SHP77 treated with DMSO at 0.1 percent for 48 hours (cell line): ENCODE measurements around the gene PARPBP.
"Not testable (repeated sequence)": the region's sequence is repeated elsewhere in the genome, so short reads cannot be mapped to it uniquely, and the experiment has no call there.

ENCODE experiments used
- DNase-seq: peaks from one replicate; lab custom pipeline; 2025; lab: John Stamatoyannopoulos, UW

The PARPBP gene

DNA sequence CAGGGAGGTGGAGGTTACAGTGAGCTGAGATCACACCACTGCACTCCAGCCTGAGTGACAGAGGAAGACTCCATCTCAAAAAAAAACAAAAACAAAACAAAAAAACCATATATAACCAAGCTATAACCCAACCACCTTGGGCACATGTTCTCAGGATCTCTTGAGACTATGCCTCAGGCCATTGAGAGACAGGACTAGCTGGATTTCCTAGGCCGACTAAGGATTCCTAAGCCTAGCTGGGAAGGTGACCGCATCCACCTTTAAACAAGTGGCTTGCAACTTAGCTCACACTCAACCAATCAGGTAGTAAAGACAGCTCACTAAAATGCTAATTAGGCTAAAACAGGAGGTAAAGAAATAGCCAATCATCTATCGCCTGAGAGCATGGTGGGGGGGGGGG is 35.2 kb downstream of the PARPBP start:
- not testable (repeated sequence) for DNase-seq

DNA sequence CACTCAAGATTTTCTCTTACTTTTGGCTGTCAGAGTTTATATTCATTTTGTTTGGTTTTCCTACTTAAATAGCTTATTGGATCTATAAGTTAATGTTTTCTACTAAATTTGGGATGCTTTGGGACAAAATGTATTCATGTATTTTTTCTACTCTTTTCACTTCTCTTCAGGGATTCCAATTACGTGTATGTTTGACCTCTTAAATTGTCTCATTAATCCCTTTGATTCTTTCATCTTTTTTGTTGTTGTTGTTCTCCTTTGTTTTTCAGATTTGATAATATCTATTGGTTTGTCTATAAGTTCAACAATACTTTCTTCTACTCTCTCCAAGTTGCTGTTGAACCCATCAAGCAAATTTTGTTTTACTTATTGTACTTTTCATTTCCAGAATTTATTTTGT is 43.4 kb downstream of the PARPBP start:
- DNase-seq, result no peak

DNA sequence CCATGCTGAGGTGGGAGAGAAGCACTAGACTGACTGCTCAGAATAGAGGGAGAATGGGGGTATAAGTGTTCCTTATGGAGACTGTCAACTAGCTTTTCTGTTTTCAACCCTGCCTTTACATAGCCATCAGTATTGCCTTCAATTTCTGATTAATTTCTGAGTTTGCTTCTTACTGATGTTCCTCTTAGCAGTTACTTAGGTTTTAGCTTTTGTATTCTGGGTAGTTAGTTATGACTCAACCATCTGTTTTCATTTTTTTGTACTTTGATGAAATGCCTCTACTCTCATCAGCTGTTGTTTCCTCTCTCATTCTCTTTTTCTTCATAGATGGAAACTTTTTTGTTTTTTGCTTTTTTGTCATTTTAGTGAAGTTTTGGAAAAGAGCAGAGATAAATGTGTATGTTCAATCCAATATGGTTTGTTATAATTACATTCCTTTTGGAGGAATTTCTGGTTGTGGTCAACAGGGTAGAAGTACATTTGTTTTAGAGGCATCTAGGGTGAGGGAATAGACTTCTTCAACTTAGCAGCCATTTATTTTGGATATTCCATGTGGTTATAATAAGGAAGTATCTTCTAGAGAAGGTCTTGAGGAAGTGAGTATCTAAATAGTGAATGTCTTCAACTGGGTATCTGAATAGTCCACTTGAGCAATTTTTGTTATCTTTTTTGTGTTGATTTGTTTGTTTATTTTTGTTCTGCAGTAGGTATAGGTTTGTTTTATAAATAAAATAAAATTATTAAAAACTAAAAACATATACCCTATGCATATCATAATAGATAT is 48.0 kb downstream of the PARPBP start:
- no peak for DNase-seq

- no peak for DNase-seq
Observed at GRCh38 chr12:102169922-102170621, 50.1 kb downstream of the PARPBP start.

- DNase-seq, result no peak
Observed at GRCh38 chr12:102171951-102172350, 52.0 kb downstream of the PARPBP start.

DNA sequence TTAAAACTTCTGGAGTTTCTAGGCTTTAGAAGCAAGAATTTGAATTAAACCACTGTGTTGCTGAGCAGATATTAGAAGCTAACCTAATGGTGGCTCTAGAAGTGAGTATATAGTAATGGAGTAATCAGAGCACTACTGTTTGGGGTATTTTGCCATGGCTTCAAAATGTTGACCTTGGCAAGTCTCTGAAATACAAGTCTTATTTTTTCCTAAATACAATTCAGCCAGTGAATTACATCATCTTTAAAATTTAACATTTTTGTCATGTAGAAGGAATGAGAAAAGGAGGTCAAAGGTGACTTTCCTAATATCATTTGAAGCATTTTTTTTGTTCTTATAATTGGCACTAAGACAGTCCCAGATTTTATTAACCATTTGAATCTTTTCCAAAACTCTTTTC is 52.5 kb downstream of the PARPBP start:
- DNase-seq, result no peak

GRCh38 chr12:102174117-102174516 is 54.1 kb downstream of the PARPBP start:
- no peak for DNase-seq

GRCh38 chr12:102174761-102175160 is 54.8 kb downstream of the PARPBP start:
- DNase-seq, result no peak

DNA sequence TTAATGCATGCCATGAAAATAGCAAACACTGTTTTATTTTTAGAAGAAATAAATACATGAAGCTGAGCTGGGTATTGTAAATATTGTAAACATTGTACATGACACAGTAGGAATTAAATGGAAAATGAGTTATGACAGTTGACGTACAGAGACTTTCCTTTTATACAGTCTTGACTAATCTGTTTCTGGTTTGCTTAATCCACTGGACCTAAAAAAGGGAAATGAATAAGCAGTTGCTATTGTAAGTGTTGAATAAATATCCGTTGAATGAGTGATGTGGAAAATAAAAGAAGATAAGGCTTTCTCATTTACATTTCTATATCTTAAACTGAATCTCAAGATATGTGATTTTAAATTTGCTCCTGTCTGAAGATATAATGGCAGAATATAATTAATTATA is 62.7 kb downstream of the PARPBP start:
- DNase-seq, result no peak

DNA sequence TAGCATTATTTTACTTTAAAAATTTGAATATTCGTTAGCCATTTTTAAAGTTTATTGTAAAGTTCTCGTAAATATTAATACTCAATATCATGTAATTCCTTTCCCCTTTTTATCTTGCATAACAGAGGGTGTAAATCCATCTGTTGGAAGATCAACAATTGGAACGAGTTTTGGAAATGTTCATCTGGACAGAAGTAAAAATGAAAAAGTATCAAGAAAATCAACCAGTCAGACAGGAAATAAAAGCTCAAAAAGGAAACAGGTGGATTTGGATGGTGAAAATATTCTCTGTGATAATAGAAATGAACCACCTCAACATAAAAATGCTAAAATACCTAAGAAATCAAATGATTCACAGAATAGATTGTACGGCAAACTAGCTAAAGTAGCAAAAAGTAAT is 75.8 kb downstream of the PARPBP start:
- no peak for DNase-seq

DNA sequence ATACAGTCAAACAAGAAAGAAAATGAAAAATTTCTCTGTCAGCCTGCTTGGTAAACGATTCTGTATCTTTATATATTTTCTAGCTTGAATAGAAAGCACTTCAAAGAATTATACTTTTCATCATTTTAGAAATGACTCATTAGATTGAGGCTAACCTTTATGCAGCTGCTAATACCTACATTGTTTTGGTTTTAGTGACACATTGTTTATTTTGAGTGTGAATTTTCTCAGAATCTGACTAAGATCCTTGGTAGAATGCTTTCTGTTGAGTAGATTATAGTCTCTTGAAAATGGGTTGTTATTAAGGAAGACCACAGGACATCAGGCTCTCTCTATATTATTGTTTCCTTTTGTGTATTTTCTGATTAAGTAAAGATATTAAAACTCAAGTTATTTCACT is 77.8 kb downstream of the PARPBP start, which contains the start of gene PMCH:
Gene PMCH, minus strand, starts transcription at position 45 of the 400 bp plus-strand sequence. CDS start 63 bp downstream, outside the sequence.
- DNase-seq, result no peak

DNA sequence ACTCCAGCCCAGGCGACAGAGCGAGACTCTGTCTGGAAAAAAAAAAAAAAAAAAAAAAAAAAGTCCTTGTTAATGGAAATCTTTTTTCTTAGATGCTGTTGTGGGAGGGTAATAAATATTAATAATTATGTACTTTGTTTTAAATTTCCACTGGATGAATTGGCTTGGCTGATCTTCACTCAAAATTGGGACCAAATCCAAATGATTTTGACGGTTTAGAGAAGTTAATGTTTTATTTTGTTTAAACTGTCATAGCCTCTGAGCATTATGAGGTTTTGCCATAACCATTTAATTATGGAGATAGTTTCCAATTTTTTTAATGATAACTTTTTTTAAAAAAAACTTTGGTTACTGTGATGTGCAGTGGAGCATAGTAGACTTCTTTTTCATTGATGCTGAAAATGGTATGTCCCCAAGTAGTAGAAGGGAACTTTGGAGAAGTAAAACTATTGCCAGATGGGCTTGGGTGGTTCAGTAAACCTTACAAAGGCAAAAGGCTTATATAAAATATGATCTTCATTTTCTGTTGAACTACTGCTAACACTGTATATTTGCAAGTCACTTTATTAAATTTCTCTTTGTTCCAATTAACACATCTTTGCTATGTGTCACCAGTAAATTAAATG is 81.6 kb downstream of the PARPBP start:
- no peak for DNase-seq

GRCh38 chr12:102202556-102202955 is 82.6 kb downstream of the PARPBP start:
- no peak for DNase-seq

GRCh38 chr12:102204025-102204424 is 84.0 kb downstream of the PARPBP start:
- DNase-seq, result no peak

DNA sequence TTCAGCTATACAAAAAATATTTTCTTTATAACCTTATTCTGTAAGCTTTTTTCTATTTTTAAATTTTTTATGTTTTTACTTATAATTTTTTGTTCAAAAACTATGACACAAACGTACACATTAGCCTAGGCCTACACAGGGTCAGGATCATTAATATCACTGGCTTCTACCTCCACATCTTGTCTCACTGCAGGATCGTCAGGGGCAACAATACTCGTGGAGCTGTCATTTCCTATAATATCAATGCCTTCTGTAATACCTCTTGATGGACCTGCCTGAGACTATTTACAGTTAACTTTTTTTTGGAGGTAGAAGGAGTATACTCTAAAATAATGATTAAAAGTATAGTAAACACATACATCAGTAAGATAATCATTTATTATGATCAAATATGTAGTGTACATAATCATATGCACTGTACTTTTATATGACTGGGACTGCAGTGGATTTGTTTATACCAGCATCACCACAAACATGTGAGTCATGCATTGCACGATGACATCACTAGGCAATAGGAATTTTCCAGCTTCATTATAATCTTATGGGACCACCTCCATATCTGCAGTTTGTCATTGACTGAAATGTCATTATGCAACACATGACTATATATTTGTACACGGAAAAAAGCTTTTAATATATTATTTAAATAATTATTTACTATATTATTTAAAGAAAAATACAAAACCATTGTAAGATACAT is 96.2 kb downstream of the PARPBP start:
- no peak for DNase-seq

GRCh38 chr12:102220736-102221135 is 100.8 kb downstream of the PARPBP start:
- no peak for DNase-seq

DNA sequence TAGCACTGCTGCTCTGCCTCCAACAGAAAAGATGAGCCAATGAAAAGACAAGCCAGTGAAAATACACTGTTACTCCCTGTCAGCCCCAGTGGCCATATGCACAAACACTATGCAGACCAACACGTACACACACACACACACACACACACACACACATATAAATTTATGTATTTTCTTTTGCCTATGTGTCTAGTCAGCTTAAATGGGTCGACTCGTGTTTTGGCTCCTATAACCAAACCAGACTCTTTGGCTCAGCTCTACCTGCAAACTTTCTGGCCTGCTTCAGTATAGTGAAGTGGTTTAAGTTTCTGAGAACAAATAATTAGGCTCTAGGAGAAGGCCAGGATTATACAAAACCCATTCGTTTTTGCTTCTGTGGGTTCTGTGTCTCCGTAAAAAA is 108.0 kb downstream of the PARPBP start:
- DNase-seq, result no peak

- no peak for DNase-seq
Observed at GRCh38 chr12:102232036-102232435, 112.1 kb downstream of the PARPBP start.

GRCh38 chr12:102232446-102232845 is 112.5 kb downstream of the PARPBP start:
- no peak for DNase-seq

- no peak for DNase-seq
Observed at GRCh38 chr12:102234599-102234998, 114.6 kb downstream of the PARPBP start.

- not testable (repeated sequence) for DNase-seq
Observed at GRCh38 chr12:102240859-102241258, 120.9 kb downstream of the PARPBP start.
